A549 (cell line): ENCODE data around the gene ENAH. TPM values are rescaled to one million over a fixed set of nuclear protein-coding genes. Genes with fewer than 3 reads are reported as not detected.
A peak's percentile ranks its signal among the peaks of the same experiment; 100 is the strongest.

ENCODE experiments used
- ATAC-seq, 2 experiments: fragments of 200-7000 bp in 1 of 2; fragments of >200 bp in 1 of 2; cut with Nextera tagmentation in 1 of 2; cut with Tn5 transposase in 1 of 2; 3 replicates each; pipeline versions ENCODE4 v1.8.0 to v1.9.1; 2018 to 2020; ENCODE audit warnings: mild to moderate bottlenecking in 1 of 2, moderate library complexity in 1 of 2
- CTCF ChIA-PET: fragments of 300-600 bp; sonication (Branson Sonifier 250); formaldehyde crosslinking; extraction: SDS; loops from one replicate; lab custom pipeline; 2021; ENCODE audit warnings: antibody characterized with exemption, inconsistent platforms; lab: Yijun Ruan, JAX
- POLR2A ChIA-PET: fragments of 350-600 bp; formaldehyde crosslinking; extraction: SDS; loops from one replicate; lab custom pipeline; 2021; ENCODE audit warnings: antibody characterized with exemption, inconsistent platforms; lab: Yijun Ruan, JAX
- DNase-seq, 2 experiments: peaks; one replicate each; pipeline versions ENCODE4 v3.0.0 to v3.0.0-alpha.2; 2011 to 2016; ENCODE audit warnings: low read depth in 1 of 2, low spot score in 1 of 2
- FAIRE-seq: peaks from 2 replicates; lab custom pipeline; 2011; peaks lifted over from hg19 to GRCh38; lab: Jason Lieb, UNC
- H3K27ac ChIP-seq, 2 experiments: fragments of >200 bp; sonication (Bioruptor Twin); formaldehyde crosslinking; 3 replicates each; pipeline ENCODE4 v1.5.1; 2016 to 2017
- H3K4me1 ChIP-seq: fragments of >200 bp; sonication (Bioruptor Twin); formaldehyde crosslinking; 3 replicates; pipeline ENCODE4 v1.6.1; 2016
- H3K4me2 ChIP-seq: fragments of >200 bp; sonication (Bioruptor Twin); formaldehyde crosslinking; 3 replicates; pipeline ENCODE4 v1.6.1; 2016
- H3K4me3 ChIP-seq: fragments of >200 bp; sonication (Bioruptor Twin); formaldehyde crosslinking; 3 replicates; pipeline ENCODE4 v1.5.1; 2016
- H3K9me3 ChIP-seq: fragments of >200 bp; sonication (Bioruptor Twin); formaldehyde crosslinking; 3 replicates; pipeline ENCODE4 v1.6.1; 2016
- ATOH8 ChIP-seq: fragments of 250-450 bp; sonication (Bioruptor Pico); IDR thresholded peaks from 2 replicates; pipeline ENCODE4 v1.5.0; 2020; ENCODE audit warnings: low read depth, mild to moderate bottlenecking, moderate library complexity
- CBX2 ChIP-seq: fragments of 200-600 bp; sonication (generic); IDR thresholded peaks from 2 replicates; pipeline ENCODE4 v1.6.1; 2016; ENCODE audit warnings: low read depth, mild to moderate bottlenecking, borderline replicate concordance
- CEBPB ChIP-seq, 2 experiments: fragments of >200 bp in 1 of 2; sonication (Bioruptor Twin) in 1 of 2; formaldehyde crosslinking in 1 of 2; IDR thresholded peaks; 2 replicates each; pipeline ENCODE4 v1.6.1; 2012 to 2016
- CHD4 ChIP-seq: fragments of 200-600 bp; sonication (generic); IDR thresholded peaks from 2 replicates; pipeline ENCODE4 v1.6.1; 2016; ENCODE audit warnings: antibody characterized with exemption, mild to moderate bottlenecking, borderline replicate concordance
- EHF ChIP-seq: fragments of 250-450 bp; sonication (Bioruptor Pico); IDR thresholded peaks from 2 replicates; pipeline ENCODE4 v1.5.0; 2020; ENCODE audit warnings: mild to moderate bottlenecking
- EHMT2 ChIP-seq: fragments of 200-600 bp; sonication (generic); IDR thresholded peaks from 2 replicates; pipeline ENCODE4 v1.6.1; 2016; ENCODE audit warnings: antibody characterized with exemption, low read depth, mild to moderate bottlenecking, moderate library complexity
- ESRRA ChIP-seq: fragments of 150-350 bp; IDR thresholded peaks from 2 replicates; pipeline ENCODE4 v1.6.1; 2014; ENCODE audit warnings: mild to moderate bottlenecking, low read length, borderline replicate concordance
- FOSL2 ChIP-seq, 2 experiments: fragments of 450-650 bp in 1 of 2; fragments of >200 bp in 1 of 2; sonication (Bioruptor Twin) in 1 of 2; formaldehyde crosslinking; IDR thresholded peaks; 2 replicates each; pipeline versions ENCODE4 v1.5.0 to v1.6.1; 2016 to 2020; ENCODE audit warnings: mild to moderate bottlenecking in 1 of 2, moderate library complexity in 1 of 2
- GATA3 ChIP-seq: IDR thresholded peaks from 2 replicates; pipeline ENCODE4 v1.6.1; 2012; ENCODE audit warnings: borderline replicate concordance
- HDAC2 ChIP-seq: fragments of 200-600 bp; sonication (generic); IDR thresholded peaks from 2 replicates; pipeline ENCODE4 v1.6.1; 2016
- HOXA7 ChIP-seq: fragments of 250-450 bp; sonication (Bioruptor Pico); IDR thresholded peaks from 2 replicates; pipeline ENCODE4 v1.5.0; 2020; ENCODE audit warnings: mild to moderate bottlenecking, moderate library complexity
- HOXB13 ChIP-seq: fragments of 250-450 bp; sonication (Bioruptor Pico); IDR thresholded peaks from 2 replicates; pipeline ENCODE4 v1.5.0; 2020; ENCODE audit warnings: low read depth, mild to moderate bottlenecking, moderate library complexity
- HOXB5 ChIP-seq: fragments of 250-450 bp; sonication (Bioruptor Pico); IDR thresholded peaks from 2 replicates; pipeline ENCODE4 v1.5.0; 2020; ENCODE audit warnings: mild to moderate bottlenecking, moderate library complexity
- JUNB ChIP-seq: fragments of >200 bp; sonication (Bioruptor Twin); formaldehyde crosslinking; IDR thresholded peaks from 2 replicates; pipeline ENCODE4 v1.6.1; 2016
- KDM1A ChIP-seq: fragments of 200-600 bp; sonication (generic); IDR thresholded peaks from 2 replicates; pipeline ENCODE4 v1.6.1; 2016; ENCODE audit warnings: low read depth, mild to moderate bottlenecking
- NPAS2 ChIP-seq: fragments of 250-450 bp; sonication (Bioruptor Pico); IDR thresholded peaks from 2 replicates; pipeline ENCODE4 v1.8.0; 2022; ENCODE audit warnings: mild to moderate bottlenecking, moderate library complexity, borderline replicate concordance
- POLR2A ChIP-seq: IDR thresholded peaks from 2 replicates; pipeline ENCODE4 v1.6.1; 2012; ENCODE audit warnings: mild to moderate bottlenecking, low read length
- POLR2AphosphoS2 ChIP-seq: conservative IDR thresholded peaks from 2 replicates; pipeline ENCODE4 v1.6.1; 2012; ENCODE audit warnings: low read length, improper control_type of control experiment, inconsistent platforms
- RNF2 ChIP-seq: fragments of 200-600 bp; sonication (generic); IDR thresholded peaks from 2 replicates; pipeline ENCODE4 v1.6.1; 2016; ENCODE audit warnings: low read depth, mild to moderate bottlenecking, antibody characterized with exemption, moderate library complexity, borderline replicate concordance
- SMC3 ChIP-seq: fragments of >200 bp; sonication (Bioruptor Twin); formaldehyde crosslinking; IDR thresholded peaks from 3 replicates; pipeline ENCODE4 v1.6.1; 2018; ENCODE audit warnings: inconsistent platforms
- TFCP2L1 ChIP-seq: fragments of 250-450 bp; sonication (Bioruptor Pico); IDR thresholded peaks from 2 replicates; pipeline ENCODE4 v1.5.0; 2021; ENCODE audit warnings: mild to moderate bottlenecking
- USF2 ChIP-seq: fragments of 450-650 bp; IDR thresholded peaks from 2 replicates; pipeline ENCODE4 v1.6.1; 2014; ENCODE audit warnings: antibody characterized with exemption
- ZNF302 ChIP-seq: fragments of 250-450 bp; sonication (Bioruptor Pico); IDR thresholded peaks from 2 replicates; pipeline ENCODE4 v1.9.0; 2021; ENCODE audit warnings: inconsistent platforms, mild to moderate bottlenecking, moderate library complexity
- ZSCAN20 ChIP-seq: fragments of 250-450 bp; sonication (Bioruptor Pico); IDR thresholded peaks from 2 replicates; pipeline ENCODE4 v1.8.0; 2022; ENCODE audit warnings: mild to moderate bottlenecking, moderate library complexity
- WGBS: methylation state at CpG from one replicate; pipeline ENCODE4 v1.1.6; 2017; ENCODE audit errors: missing lambda C conversion rate; 5-methylcytosine and 5-hydroxymethylcytosine counted together
- polyA plus RNA-seq, 4 experiments: library from polyadenylated mRNA; depleted of rRNA in 3 of 4; stranded (reverse); fragments of >200 nt; fragmentation: RNase III in 1 of 4; extraction: RNeasy Plus Mini Kit Qiagen cat#74134 plus additional on column Dnase treatment in 1 of 4; gene quantifications; 2 replicates in 3 of 4; 3 replicates in 1 of 4; pipeline ENCODE4 v1.2.3, GENCODE V29; 2011 to 2017
- TF ChIP-seq, protein P1 (sequence below): fragments of 150-350 bp; IDR thresholded peaks from 2 replicates; pipeline ENCODE4 v1.6.1; 2014; ENCODE audit warnings: low read depth, mild to moderate bottlenecking, low read length
- TF ChIP-seq, protein P2 (sequence below): IDR thresholded peaks from 2 replicates; pipeline ENCODE4 v1.6.1; 2012
- TF ChIP-seq, protein P3 (sequence below): fragments of 250-450 bp; sonication (Bioruptor Pico); IDR thresholded peaks from 2 replicates; pipeline ENCODE4 v1.5.0; 2021; ENCODE audit warnings: mild to moderate bottlenecking, moderate library complexity, borderline replicate concordance

ENAH gene
- polyA plus RNA-seq, 2 of the 4 experiments (the other 2 are of a cell fraction): 142 to 155 TPM

GRCh38 chr1:225652729-225653462, at the start of gene ENAH (continued):
- TF ChIP-seq POLR2A (peak; percentile 80), CHD4 (no peak), ESRRA (no peak), CBX2 (no peak)

GRCh38 chr1:225700889-225701465, 48.1 kb upstream of the ENAH start:
- DNase-seq (no peak), ATAC-seq (peak in 1 of 2 experiments; percentile 9; a peak in 3 of 6 replicates), FAIRE-seq (no peak)
- peak overlapping the region; percentile 8; the same call in 1 of the 3 replicates for H3K4me3 ChIP-seq
- CTCF ChIA-PET: interaction anchor here (1.0 to 6.4 kb wide), 11 partner anchors 8 to 78 kb away, joined by 3 to 37 read pairs (median 4); no protein-coding TSS in a partner anchor
- H3K27ac ChIP-seq: peak overlapping the region; percentile 84 to 93
- H3K4me2 ChIP-seq: peak overlapping the region; percentile 88
- WGBS: 93% methylated on average over 4 of the region's 4 CpGs
- TF ChIP-seq USF2 (peak; percentile 49; the same call in 1 of the 2 replicates), HOXB13 (CRISPR knock-in tag) (peak; percentile 69; the same call in 1 of the 2 replicates), ZNF302 (CRISPR knock-in tag) (0 out of 2 replicates have a peak, but pooled peaks have one; percentile 21), TFCP2L1 (no peak), ATOH8 (CRISPR knock-in tag) (0 out of 2 replicates have a peak, but pooled peaks have one; percentile 25), HOXA7 (CRISPR knock-in tag) (no peak), EHF (0 out of 2 replicates have a peak, but pooled peaks have one; percentile 36), ESRRA (no peak)
- POLR2A ChIA-PET: interaction anchor here (0.6 to 2.3 kb wide), 8 partner anchors 10 to 78 kb away, joined by 3 to 26 read pairs (median 8); partner anchors contain the start of gene ENAH
- H3K4me1 ChIP-seq: peaks cover 28% of the 10 kb centered on the region
- no peaks in the 10 kb centered on the region for H3K9me3 ChIP-seq

DNA sequence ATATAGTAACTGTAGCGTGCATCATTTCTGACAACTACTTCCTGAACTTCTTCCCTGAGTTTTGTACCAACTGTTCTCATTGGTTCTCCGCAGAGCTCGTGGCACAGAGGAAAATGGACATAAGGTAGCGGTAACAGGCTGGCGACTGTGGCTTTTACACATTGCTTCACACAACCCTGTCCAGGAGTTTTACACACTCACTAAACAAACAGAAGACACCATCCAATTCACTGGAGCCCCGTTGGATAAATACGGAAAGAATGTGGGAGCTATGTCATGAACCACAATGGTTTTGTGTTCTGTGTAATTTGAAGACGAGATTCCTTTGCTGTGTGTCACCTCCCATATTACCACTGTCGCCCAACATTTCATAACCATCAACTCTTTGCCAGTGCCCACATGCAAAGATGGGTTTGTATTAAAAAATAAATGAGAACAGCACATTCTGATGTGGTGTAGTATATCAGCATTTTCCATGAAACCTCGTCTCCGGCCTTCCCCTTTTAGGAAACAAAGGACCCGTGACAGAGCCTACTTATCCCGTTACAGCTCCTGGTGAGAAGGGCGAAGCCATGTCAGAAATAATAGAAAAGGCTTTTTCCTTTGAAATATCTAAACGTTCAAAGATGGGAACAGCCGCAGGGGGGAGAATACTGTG, 47.4 kb upstream of the ENAH start:
- H3K4me2 ChIP-seq: peak overlapping the region; percentile 88
- CTCF ChIA-PET: interaction anchor here (1.0 to 6.4 kb wide), 12 partner anchors 9 to 79 kb away, joined by 3 to 37 read pairs (median 4); partner anchors contain the start of gene SRP9
- H3K9me3 ChIP-seq: no peaks in the 10 kb centered on the region
- DNase-seq (peak; percentile 89 to 97), ATAC-seq (peak; percentile 96 to 98), FAIRE-seq (peak; percentile 89)
- POLR2A ChIA-PET: interaction anchor here (0.6 to 2.3 kb wide), 10 partner anchors 11 to 78 kb away, joined by 3 to 26 read pairs (median 7); partner anchors contain the start of genes ENAH and SRP9
- WGBS: 10% methylated on average over 16 of the region's 16 CpGs
- H3K4me3 ChIP-seq: peak overlapping the region; percentile 8; the same call in 1 of the 3 replicates
- H3K4me1 ChIP-seq: peaks cover 34% of the 10 kb centered on the region
- H3K27ac ChIP-seq: peak overlapping the region; percentile 84 to 93
- no peak for TF ChIP-seq POLR2A
- TF ChIP-seq, protein P1, sequence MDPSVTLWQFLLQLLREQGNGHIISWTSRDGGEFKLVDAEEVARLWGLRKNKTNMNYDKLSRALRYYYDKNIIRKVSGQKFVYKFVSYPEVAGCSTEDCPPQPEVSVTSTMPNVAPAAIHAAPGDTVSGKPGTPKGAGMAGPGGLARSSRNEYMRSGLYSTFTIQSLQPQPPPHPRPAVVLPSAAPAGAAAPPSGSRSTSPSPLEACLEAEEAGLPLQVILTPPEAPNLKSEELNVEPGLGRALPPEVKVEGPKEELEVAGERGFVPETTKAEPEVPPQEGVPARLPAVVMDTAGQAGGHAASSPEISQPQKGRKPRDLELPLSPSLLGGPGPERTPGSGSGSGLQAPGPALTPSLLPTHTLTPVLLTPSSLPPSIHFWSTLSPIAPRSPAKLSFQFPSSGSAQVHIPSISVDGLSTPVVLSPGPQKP: no peak
- TF ChIP-seq FOSL2 (IDR thresholded peaks at IDR 0.05): peak; percentile 95
- TF ChIP-seq FOSL2 (CRISPR knock-in tag; IDR thresholded peaks at IDR 0.05): peak; percentile 96
- TF ChIP-seq HDAC2: no peak
- TF ChIP-seq JUNB: peak; percentile 97
- TF ChIP-seq CEBPB (IDR thresholded peaks at IDR 0.05): peak; percentile 92 to 95
- TF ChIP-seq NPAS2: no peak
- no peak for TF ChIP-seq KDM1A
- TF ChIP-seq, protein P2, sequence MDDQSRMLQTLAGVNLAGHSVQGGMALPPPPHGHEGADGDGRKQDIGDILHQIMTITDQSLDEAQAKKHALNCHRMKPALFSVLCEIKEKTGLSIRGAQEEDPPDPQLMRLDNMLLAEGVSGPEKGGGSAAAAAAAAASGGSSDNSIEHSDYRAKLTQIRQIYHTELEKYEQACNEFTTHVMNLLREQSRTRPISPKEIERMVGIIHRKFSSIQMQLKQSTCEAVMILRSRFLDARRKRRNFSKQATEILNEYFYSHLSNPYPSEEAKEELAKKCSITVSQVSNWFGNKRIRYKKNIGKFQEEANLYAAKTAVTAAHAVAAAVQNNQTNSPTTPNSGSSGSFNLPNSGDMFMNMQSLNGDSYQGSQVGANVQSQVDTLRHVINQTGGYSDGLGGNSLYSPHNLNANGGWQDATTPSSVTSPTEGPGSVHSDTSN: peak; percentile 19; the same call in 1 of the 2 replicates
- TF ChIP-seq ZSCAN20 (CRISPR knock-in tag): no peak
- TF ChIP-seq EHMT2: no peak
- TF ChIP-seq, protein P3, sequence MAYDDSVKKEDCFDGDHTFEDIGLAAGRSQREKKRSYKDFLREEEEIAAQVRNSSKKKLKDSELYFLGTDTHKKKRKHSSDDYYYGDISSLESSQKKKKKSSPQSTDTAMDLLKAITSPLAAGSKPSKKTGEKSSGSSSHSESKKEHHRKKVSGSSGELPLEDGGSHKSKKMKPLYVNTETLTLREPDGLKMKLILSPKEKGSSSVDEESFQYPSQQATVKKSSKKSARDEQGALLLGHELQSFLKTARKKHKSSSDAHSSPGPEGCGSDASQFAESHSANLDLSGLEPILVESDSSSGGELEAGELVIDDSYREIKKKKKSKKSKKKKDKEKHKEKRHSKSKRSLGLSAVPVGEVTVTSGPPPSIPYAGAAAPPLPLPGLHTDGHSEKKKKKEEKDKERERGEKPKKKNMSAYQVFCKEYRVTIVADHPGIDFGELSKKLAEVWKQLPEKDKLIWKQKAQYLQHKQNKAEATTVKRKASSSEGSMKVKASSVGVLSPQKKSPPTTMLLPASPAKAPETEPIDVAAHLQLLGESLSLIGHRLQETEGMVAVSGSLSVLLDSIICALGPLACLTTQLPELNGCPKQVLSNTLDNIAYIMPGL (CRISPR knock-in tag): no peak
- TF ChIP-seq GATA3: peak; percentile 93
- peak; percentile 50; the same call in 2 of the 3 replicates for TF ChIP-seq SMC3
- no peak for TF ChIP-seq RNF2
- no peak for TF ChIP-seq HOXB5
- TF ChIP-seq POLR2AphosphoS2: no peak
